ENCODE data around the gene IFRD2. TPM values are rescaled to one million over a fixed set of nuclear protein-coding genes. Genes with fewer than 3 reads are reported as not detected.

IFRD2 gene
- total and polyA plus RNA-seq, 2 of the 13 experiments (the other 11 are each of a cell fraction or from before 2014, with no cell fraction given), result 32.8 to 96.1 TPM

DNA sequence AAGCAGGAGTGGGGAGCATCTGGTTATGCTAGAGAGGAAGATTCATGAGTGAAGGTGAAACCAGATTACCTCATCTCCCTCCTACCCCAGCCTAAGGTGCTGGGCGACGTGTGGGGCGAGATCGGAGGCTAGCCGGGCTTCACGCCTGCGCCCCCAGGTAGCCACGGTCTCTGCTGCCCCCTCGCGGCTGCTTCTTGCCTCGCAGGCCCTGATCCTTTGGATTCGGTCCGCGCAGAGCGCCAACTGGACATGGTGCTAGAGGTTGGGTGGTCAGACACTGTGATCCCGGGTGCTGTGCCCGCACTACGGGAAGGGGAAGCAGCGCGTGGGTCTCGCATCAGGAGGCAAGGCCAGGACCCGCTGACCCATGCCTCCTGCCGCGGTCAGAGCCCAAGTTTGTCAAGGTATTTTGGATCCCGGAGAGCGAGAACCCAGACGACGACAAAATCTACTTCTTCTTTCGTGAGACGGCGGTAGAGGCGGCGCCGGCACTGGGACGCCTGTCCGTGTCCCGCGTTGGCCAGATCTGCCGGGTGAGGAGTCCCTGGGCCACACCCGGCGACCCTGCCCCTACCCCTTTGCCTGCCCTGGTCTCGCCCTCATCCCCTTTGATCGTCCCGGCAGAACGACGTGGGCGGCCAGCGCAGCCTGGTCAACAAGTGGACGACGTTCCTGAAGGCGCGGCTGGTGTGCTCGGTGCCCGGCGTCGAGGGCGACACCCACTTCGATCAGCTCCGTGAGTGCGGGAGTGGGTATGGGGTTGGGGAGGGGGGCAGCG is 19.1 kb downstream of the IFRD2 start (continued):
- TF ChIP-seq, protein P1, sequence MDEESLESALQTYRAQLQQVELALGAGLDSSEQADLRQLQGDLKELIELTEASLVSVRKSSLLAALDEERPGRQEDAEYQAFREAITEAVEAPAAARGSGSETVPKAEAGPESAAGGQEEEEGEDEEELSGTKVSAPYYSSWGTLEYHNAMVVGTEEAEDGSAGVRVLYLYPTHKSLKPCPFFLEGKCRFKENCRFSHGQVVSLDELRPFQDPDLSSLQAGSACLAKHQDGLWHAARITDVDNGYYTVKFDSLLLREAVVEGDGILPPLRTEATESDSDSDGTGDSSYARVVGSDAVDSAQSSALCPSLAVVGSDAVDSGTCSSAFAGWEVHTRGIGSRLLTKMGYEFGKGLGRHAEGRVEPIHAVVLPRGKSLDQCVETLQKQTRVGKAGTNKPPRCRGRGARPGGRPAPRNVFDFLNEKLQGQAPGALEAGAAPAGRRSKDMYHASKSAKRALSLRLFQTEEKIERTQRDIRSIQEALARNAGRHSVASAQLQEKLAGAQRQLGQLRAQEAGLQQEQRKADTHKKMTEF (CRISPR knock-in tag; IDR thresholded peaks at IDR 0.05), result peak; percentile 67; the same call in 1 of the 2 replicates
- TF ChIP-seq, protein P2, sequence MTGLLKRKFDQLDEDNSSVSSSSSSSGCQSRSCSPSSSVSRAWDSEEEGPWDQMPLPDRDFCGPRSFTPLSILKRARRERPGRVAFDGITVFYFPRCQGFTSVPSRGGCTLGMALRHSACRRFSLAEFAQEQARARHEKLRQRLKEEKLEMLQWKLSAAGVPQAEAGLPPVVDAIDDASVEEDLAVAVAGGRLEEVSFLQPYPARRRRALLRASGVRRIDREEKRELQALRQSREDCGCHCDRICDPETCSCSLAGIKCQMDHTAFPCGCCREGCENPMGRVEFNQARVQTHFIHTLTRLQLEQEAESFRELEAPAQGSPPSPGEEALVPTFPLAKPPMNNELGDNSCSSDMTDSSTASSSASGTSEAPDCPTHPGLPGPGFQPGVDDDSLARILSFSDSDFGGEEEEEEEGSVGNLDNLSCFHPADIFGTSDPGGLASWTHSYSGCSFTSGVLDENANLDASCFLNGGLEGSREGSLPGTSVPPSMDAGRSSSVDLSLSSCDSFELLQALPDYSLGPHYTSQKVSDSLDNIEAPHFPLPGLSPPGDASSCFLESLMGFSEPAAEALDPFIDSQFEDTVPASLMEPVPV (CRISPR knock-in tag; IDR thresholded peaks at IDR 0.05), result no peak
- TF ChIP-seq, protein P3, sequence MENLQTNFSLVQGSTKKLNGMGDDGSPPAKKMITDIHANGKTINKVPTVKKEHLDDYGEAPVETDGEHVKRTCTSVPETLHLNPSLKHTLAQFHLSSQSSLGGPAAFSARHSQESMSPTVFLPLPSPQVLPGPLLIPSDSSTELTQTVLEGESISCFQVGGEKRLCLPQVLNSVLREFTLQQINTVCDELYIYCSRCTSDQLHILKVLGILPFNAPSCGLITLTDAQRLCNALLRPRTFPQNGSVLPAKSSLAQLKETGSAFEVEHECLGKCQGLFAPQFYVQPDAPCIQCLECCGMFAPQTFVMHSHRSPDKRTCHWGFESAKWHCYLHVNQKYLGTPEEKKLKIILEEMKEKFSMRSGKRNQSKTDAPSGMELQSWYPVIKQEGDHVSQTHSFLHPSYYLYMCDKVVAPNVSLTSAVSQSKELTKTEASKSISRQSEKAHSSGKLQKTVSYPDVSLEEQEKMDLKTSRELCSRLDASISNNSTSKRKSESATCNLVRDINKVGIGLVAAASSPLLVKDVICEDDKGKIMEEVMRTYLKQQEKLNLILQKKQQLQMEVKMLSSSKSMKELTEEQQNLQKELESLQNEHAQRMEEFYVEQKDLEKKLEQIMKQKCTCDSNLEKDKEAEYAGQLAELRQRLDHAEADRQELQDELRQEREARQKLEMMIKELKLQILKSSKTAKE (CRISPR knock-in tag; IDR thresholded peaks at IDR 0.05; ENCODE audit: borderline replicate concordance), result no peak
- TF ChIP-seq ARID2 (CRISPR knock-in tag; IDR thresholded peaks at IDR 0.05; ENCODE audit: borderline replicate concordance) (no peak), ZFP36L1 (CRISPR knock-in tag; IDR thresholded peaks at IDR 0.05) (no peak), SRSF9 (IDR thresholded peaks at IDR 0.05; ENCODE audit: borderline replicate concordance, insufficient read depth, low read depth, low read length, poor library complexity, severe bottlenecking) (no peak)
- TF ChIP-seq, protein P4, sequence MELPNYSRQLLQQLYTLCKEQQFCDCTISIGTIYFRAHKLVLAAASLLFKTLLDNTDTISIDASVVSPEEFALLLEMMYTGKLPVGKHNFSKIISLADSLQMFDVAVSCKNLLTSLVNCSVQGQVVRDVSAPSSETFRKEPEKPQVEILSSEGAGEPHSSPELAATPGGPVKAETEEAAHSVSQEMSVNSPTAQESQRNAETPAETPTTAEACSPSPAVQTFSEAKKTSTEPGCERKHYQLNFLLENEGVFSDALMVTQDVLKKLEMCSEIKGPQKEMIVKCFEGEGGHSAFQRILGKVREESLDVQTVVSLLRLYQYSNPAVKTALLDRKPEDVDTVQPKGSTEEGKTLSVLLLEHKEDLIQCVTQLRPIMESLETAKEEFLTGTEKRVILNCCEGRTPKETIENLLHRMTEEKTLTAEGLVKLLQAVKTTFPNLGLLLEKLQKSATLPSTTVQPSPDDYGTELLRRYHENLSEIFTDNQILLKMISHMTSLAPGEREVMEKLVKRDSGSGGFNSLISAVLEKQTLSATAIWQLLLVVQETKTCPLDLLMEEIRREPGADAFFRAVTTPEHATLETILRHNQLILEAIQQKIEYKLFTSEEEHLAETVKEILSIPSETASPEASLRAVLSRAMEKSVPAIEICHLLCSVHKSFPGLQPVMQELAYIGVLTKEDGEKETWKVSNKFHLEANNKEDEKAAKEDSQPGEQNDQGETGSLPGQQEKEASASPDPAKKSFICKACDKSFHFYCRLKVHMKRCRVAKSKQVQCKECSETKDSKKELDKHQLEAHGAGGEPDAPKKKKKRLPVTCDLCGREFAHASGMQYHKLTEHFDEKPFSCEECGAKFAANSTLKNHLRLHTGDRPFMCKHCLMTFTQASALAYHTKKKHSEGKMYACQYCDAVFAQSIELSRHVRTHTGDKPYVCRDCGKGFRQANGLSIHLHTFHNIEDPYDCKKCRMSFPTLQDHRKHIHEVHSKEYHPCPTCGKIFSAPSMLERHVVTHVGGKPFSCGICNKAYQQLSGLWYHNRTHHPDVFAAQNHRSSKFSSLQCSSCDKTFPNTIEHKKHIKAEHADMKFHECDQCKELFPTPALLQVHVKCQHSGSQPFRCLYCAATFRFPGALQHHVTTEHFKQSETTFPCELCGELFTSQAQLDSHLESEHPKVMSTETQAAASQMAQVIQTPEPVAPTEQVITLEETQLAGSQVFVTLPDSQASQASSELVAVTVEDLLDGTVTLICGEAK (IDR thresholded peaks at IDR 0.05), result no peak
- TF ChIP-seq, protein P4 (CRISPR knock-in tag; IDR thresholded peaks at IDR 0.05), result 0 out of 2 replicates have a peak, but pooled peaks have one; percentile 45
- TF ChIP-seq, protein P5, sequence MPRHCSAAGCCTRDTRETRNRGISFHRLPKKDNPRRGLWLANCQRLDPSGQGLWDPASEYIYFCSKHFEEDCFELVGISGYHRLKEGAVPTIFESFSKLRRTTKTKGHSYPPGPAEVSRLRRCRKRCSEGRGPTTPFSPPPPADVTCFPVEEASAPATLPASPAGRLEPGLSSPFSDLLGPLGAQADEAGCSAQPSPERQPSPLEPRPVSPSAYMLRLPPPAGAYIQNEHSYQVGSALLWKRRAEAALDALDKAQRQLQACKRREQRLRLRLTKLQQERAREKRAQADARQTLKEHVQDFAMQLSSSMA (CRISPR knock-in tag; IDR thresholded peaks at IDR 0.05), result no peak
- TF ChIP-seq, protein P6, sequence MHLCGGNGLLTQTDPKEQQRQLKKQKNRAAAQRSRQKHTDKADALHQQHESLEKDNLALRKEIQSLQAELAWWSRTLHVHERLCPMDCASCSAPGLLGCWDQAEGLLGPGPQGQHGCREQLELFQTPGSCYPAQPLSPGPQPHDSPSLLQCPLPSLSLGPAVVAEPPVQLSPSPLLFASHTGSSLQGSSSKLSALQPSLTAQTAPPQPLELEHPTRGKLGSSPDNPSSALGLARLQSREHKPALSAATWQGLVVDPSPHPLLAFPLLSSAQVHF (CRISPR knock-in tag; IDR thresholded peaks at IDR 0.05), result no peak

Data from HepG2 (cell line).